HepG2 (cell line): Measurements from ENCODE around the gene ESR2. TPM values are rescaled to one million over a fixed set of nuclear protein-coding genes. Genes with fewer than 3 reads are reported as not detected.

ENCODE experiments used
- ATAC-seq: fragments of 200-7000 bp; cut with Tn5 transposase; 3 replicates; pipeline ENCODE4 v1.9.1; 2020; ENCODE audit warnings: mild to moderate bottlenecking, moderate library complexity
- BruUV-seq: library from RNA; stranded (reverse); fragments of 400-500 nt; replicated peaks from 2 replicates; lab custom pipeline; 2021; lab: Mats Ljungman, UMichigan
- CTCF ChIA-PET: fragments of 300-600 bp; formaldehyde crosslinking; extraction: SDS; loops from one replicate; lab custom pipeline; 2021; ENCODE audit warnings: low total read pairs, inconsistent platforms, low intra/inter-chr PET ratio; lab: Yijun Ruan, JAX
- POLR2A ChIA-PET: fragments of 350-600 bp; sonication (Branson Sonifier 250); formaldehyde crosslinking; loops from one replicate; lab custom pipeline; 2020; ENCODE audit warnings: antibody characterized with exemption, inconsistent platforms; lab: Yijun Ruan, JAX
- DNase-seq: peaks from one replicate; pipeline ENCODE4 v3.0.0-alpha.2; 2015; ENCODE audit warnings: low spot score
- FAIRE-seq: peaks from 3 replicates; lab custom pipeline; 2011; peaks lifted over from hg19 to GRCh38; lab: Jason Lieb, UNC
- H2AFZ ChIP-seq: one replicate; pipeline ENCODE4 v1.6.1; 2011; ENCODE audit warnings: low read length, inconsistent platforms
- H3K27ac ChIP-seq: fragments of 300-600 bp; 3 replicates; pipeline ENCODE4 v1.8.0; 2011; ENCODE audit warnings: mixed run types, mild to moderate bottlenecking, mixed read lengths, low read length, inconsistent platforms; ENCODE audit not compliant: insufficient read depth; ENCODE audit errors: extremely low read length
- H3K27me3 ChIP-seq, 2 experiments: fragments of 200-600 bp in 1 of 2; 2 replicates in 1 of 2; 3 replicates in 1 of 2; pipeline versions ENCODE4 v1.6.0 to v1.8.0; 2011; ENCODE audit warnings: low read length in 2 of 2, mild to moderate bottlenecking in 2 of 2, moderate library complexity in 2 of 2, inconsistent platforms in 1 of 2; ENCODE audit not compliant: insufficient read depth in 2 of 2, control insufficient read depth in 1 of 2
- H3K36me3 ChIP-seq, 2 experiments: fragments of 200-600 bp in 1 of 2; replicated peaks in 1 of 2; 2 replicates in 1 of 2; 3 replicates in 1 of 2; pipeline versions ENCODE4 v1.5.1 to v1.8.0; 2011; ENCODE audit warnings: low read length in 2 of 2, inconsistent platforms in 1 of 2; ENCODE audit not compliant: insufficient read depth in 2 of 2, control insufficient read depth in 1 of 2
- H3K4me1 ChIP-seq: 2 replicates; pipeline ENCODE4 v1.5.1; 2012; ENCODE audit warnings: low read length, inconsistent platforms; ENCODE audit not compliant: insufficient read depth
- H3K4me2 ChIP-seq: 2 replicates; pipeline ENCODE4 v1.6.0; 2011; ENCODE audit warnings: low read depth, low read length, inconsistent platforms
- H3K4me3 ChIP-seq, 3 experiments: fragments of 200-600 bp in 1 of 3; sonication (generic), shearing (Covaris generic) in 1 of 3; replicated peaks in 1 of 3; 2 replicates each; pipeline ENCODE4 v1.5.1; 2011 to 2016; ENCODE audit warnings: low read length in 3 of 3, inconsistent platforms in 2 of 3, low read depth in 2 of 3, mild to moderate bottlenecking in 2 of 3, control low read depth in 1 of 3, mixed read lengths in 1 of 3; ENCODE audit not compliant: insufficient read depth in 1 of 3
- H3K79me2 ChIP-seq: one replicate; pipeline ENCODE4 v1.6.1; 2011; ENCODE audit warnings: low read length, inconsistent platforms; ENCODE audit not compliant: insufficient read depth
- H3K9ac ChIP-seq: 2 replicates; pipeline ENCODE4 v1.6.0; 2011; ENCODE audit warnings: mild to moderate bottlenecking, low read depth, low read length, inconsistent platforms; ENCODE audit not compliant: insufficient read depth
- H3K9me3 ChIP-seq: 2 replicates; pipeline ENCODE4 v1.5.1; 2012; ENCODE audit warnings: mild to moderate bottlenecking, low read length
- H4K20me1 ChIP-seq: 2 replicates; pipeline ENCODE4 v1.6.0; 2011; ENCODE audit warnings: inconsistent platforms, mild to moderate bottlenecking, low read length, moderate library complexity; ENCODE audit not compliant: insufficient read depth
- FOXA1 ChIP-seq, 2 experiments: fragments of 450-650 bp in 1 of 2; sonication (generic) in 1 of 2; formaldehyde crosslinking in 1 of 2; IDR thresholded peaks; 2 replicates each; pipeline versions ENCODE4 v1.4.0 to v1.6.1; 2016 to 2020; ENCODE audit warnings: missing genetic modification reagents in 1 of 2
- FOXO1 ChIP-seq: sonication (generic); formaldehyde crosslinking; IDR thresholded peaks from 2 replicates; pipeline ENCODE4 v1.4.0; 2020; ENCODE audit warnings: missing genetic modification reagents
- HDAC2 ChIP-seq: sonication (generic); formaldehyde crosslinking; IDR thresholded peaks from 2 replicates; pipeline ENCODE4 v1.4.0; 2020; ENCODE audit warnings: missing genetic modification reagents
- HOXA7 ChIP-seq: sonication (generic); formaldehyde crosslinking; IDR thresholded peaks from 2 replicates; pipeline ENCODE4 v1.8.1; 2022; ENCODE audit warnings: mild to moderate bottlenecking, missing genetic modification reagents, moderate library complexity
- MTA3 ChIP-seq: sonication (generic); formaldehyde crosslinking; IDR thresholded peaks from 2 replicates; pipeline ENCODE4 v1.4.0; 2020; ENCODE audit warnings: missing genetic modification reagents
- RBM39 ChIP-seq: fragments of 200-400 bp; formaldehyde crosslinking; IDR thresholded peaks from one replicate; pipeline ENCODE4 v1.6.1; 2018; ENCODE audit warnings: antibody characterized with exemption, mild to moderate bottlenecking, low read depth, low read length; ENCODE audit not compliant: poor library complexity, severe bottlenecking
- SALL1 ChIP-seq: sonication (generic); formaldehyde crosslinking; IDR thresholded peaks from 2 replicates; pipeline ENCODE4 v1.8.0; 2022; ENCODE audit warnings: mild to moderate bottlenecking, missing genetic modification reagents
- SP5 ChIP-seq: IDR thresholded peaks from 2 replicates; pipeline ENCODE4 v1.6.1; 2016; ENCODE audit warnings: low read depth, borderline replicate concordance
- YY1 ChIP-seq: IDR thresholded peaks from 2 replicates; pipeline ENCODE4 v1.6.1; 2011; ENCODE audit warnings: low read length, low read depth, moderate library complexity, mild to moderate bottlenecking; ENCODE audit not compliant: insufficient read depth, insufficient replicate concordance
- ZBTB42 ChIP-seq: sonication (generic); formaldehyde crosslinking; IDR thresholded peaks from 2 replicates; pipeline ENCODE4 v1.5.0; 2020; ENCODE audit warnings: mild to moderate bottlenecking, missing genetic modification reagents
- ZFP90 ChIP-seq: sonication (generic); formaldehyde crosslinking; IDR thresholded peaks from 2 replicates; pipeline ENCODE4 v1.8.0; 2022; ENCODE audit warnings: missing genetic modification reagents, mild to moderate bottlenecking, inconsistent platforms, borderline replicate concordance
- ZFYVE20 ChIP-seq: sonication (generic); formaldehyde crosslinking; IDR thresholded peaks from 2 replicates; pipeline ENCODE4 v1.8.0; 2023; ENCODE audit warnings: low read depth, mild to moderate bottlenecking, moderate library complexity, missing genetic modification reagents, borderline replicate concordance
- ZNF138 ChIP-seq: sonication (generic); formaldehyde crosslinking; IDR thresholded peaks from 2 replicates; pipeline ENCODE4 v1.5.0; 2020; ENCODE audit warnings: mild to moderate bottlenecking, low read depth, missing genetic modification reagents
- ZNF180 ChIP-seq: sonication (generic); formaldehyde crosslinking; IDR thresholded peaks from 2 replicates; pipeline ENCODE4 v1.4.0; 2020; ENCODE audit warnings: low read depth, missing genetic modification reagents, borderline replicate concordance
- ZNF484 ChIP-seq: sonication (generic); formaldehyde crosslinking; IDR thresholded peaks from 2 replicates; pipeline ENCODE4 v1.5.1; 2020; ENCODE audit warnings: mild to moderate bottlenecking, low read depth, missing genetic modification reagents, borderline replicate concordance
- ZNF510 ChIP-seq: sonication (generic); formaldehyde crosslinking; IDR thresholded peaks from 2 replicates; pipeline ENCODE4 v1.4.0; 2020; ENCODE audit warnings: low read depth, mild to moderate bottlenecking, missing genetic modification reagents
- ZNF678 ChIP-seq: sonication (generic); formaldehyde crosslinking; IDR thresholded peaks from 2 replicates; pipeline ENCODE4 v1.4.0; 2020; ENCODE audit warnings: mild to moderate bottlenecking, missing genetic modification reagents
- ZNF800 ChIP-seq: sonication (generic); formaldehyde crosslinking; IDR thresholded peaks from 2 replicates; pipeline ENCODE4 v1.4.0; 2020; ENCODE audit warnings: missing genetic modification reagents
- WGBS: methylation state at CpG from one replicate; pipeline ENCODE4 v1.1.6; 2017; ENCODE audit warnings: low lambda C conversion rate; 5-methylcytosine and 5-hydroxymethylcytosine counted together
- in situ Hi-C: cut with HindIII; loops from 2 replicates; pipeline ENCODE4 v1.10.0; 2017; ENCODE audit warnings: low pct_unique_long_range_greater_than_20kb; ENCODE audit not compliant: extremely low pct_ligation_motif_present
- intact Hi-C: fragments of 100-400 bp; cut with micrococcal nuclease; formaldehyde crosslinking; loops from one replicate; pipeline ENCODE4 v1.10.0; 2022; ENCODE audit not compliant: unreplicated experiment
- polyA plus RNA-seq, 8 experiments: library from polyadenylated mRNA; depleted of rRNA in 3 of 8; stranded (reverse) in 7 of 8; unstranded in 1 of 8; fragments of >200 nt; fragmentation: Illumina TruSeq in 4 of 8; extraction: Trizol in 4 of 8; gene quantifications; 2 replicates each; pipeline versions ENCODE4 v1.2.1 to v1.2.3, GENCODE V29; 2011 to 2016; ENCODE audit warnings: low read depth in 4 of 8, missing spikeins in 1 of 8, mixed read lengths in 1 of 8; ENCODE audit not compliant: insufficient read depth in 1 of 8
- total RNA-seq, 5 experiments: library from RNA; depleted of rRNA; stranded (reverse); fragments of >200 nt; fragmentation: Illumina TruSeq; extraction: Trizol; gene quantifications; 2 replicates each; pipeline ENCODE4 v1.2.3, GENCODE V29; 2016; ENCODE audit warnings: low read depth in 1 of 5
- TF ChIP-seq, protein P1 (sequence below): sonication (generic); formaldehyde crosslinking; IDR thresholded peaks from 2 replicates; pipeline ENCODE4 v1.5.1; 2020; ENCODE audit warnings: mild to moderate bottlenecking, missing genetic modification reagents, borderline replicate concordance

The ESR2 gene
- total and polyA plus RNA-seq, 2 of the 13 experiments (the other 11 are each of a cell fraction or from before 2014, with no cell fraction given): 0.01 to 0.04 TPM

DNA sequence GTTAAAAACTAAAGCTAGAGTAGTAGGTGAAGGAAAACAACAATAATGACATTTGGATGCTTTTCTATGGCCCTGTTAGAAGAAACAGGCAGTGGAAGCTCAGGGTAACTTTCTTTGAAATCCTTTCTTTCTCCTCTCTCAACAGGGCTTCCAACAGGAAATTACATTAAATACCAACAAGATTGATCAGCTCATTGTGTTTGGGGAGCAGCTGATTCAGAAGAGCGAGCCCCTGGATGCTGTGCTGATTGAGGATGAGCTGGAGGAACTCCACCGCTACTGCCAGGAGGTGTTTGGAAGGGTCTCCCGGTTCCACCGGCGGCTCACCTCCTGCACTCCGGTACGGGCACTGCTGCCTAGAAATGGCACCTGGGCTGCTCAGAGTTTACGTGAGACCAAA lies 81.5 kb downstream of the ESR2 start:
- ChIA-PET CTCF (no interaction called here), POLR2A (no interaction called here)
- WGBS: 95% methylated on average over 8 of the region's 8 CpGs
- no peaks in the 10 kb centered on the region for H3K27me3 ChIP-seq
- no TSS peak for BruUV-seq
- no peaks in the 10 kb centered on the region for H4K20me1 ChIP-seq
- ATAC-seq: no peak
- no peak overlapping the region for H3K27ac ChIP-seq
- no peak for FAIRE-seq
- intact Hi-C loops: no loop called here
- DNase-seq: no peak
- H3K9ac ChIP-seq: no peak overlapping the region
- no peak overlapping the region for H3K4me2 ChIP-seq
- H3K36me3 ChIP-seq: peaks cover 0 to 7% of the 10 kb centered on the region in 2 experiments; a peak in 1 of 5 replicates
- no peaks in the 10 kb centered on the region for H3K79me2 ChIP-seq
- H2AFZ ChIP-seq: no peak overlapping the region
- H3K4me1 ChIP-seq: no peaks in the 10 kb centered on the region
- in situ Hi-C loops: no loop called here
- no peaks in the 10 kb centered on the region for H3K9me3 ChIP-seq
- H3K4me3 ChIP-seq: no peak overlapping the region
- no peak for TF ChIP-seq ZFP90 (CRISPR knock-in tag)
- TF ChIP-seq FOXO1 (CRISPR knock-in tag): no peak
- no peak for TF ChIP-seq ZFYVE20 (CRISPR knock-in tag)
- no peak for TF ChIP-seq FOXA1 (IDR thresholded peaks at IDR 0.05)
- TF ChIP-seq FOXA1 (CRISPR knock-in tag; IDR thresholded peaks at IDR 0.05): no peak
- TF ChIP-seq SALL1 (CRISPR knock-in tag): no peak
- TF ChIP-seq ZBTB42: no peak
- TF ChIP-seq ZNF484 (CRISPR knock-in tag): no peak
- no peak for TF ChIP-seq RBM39
- no peak for TF ChIP-seq MTA3 (CRISPR knock-in tag)
- TF ChIP-seq, protein P1, sequence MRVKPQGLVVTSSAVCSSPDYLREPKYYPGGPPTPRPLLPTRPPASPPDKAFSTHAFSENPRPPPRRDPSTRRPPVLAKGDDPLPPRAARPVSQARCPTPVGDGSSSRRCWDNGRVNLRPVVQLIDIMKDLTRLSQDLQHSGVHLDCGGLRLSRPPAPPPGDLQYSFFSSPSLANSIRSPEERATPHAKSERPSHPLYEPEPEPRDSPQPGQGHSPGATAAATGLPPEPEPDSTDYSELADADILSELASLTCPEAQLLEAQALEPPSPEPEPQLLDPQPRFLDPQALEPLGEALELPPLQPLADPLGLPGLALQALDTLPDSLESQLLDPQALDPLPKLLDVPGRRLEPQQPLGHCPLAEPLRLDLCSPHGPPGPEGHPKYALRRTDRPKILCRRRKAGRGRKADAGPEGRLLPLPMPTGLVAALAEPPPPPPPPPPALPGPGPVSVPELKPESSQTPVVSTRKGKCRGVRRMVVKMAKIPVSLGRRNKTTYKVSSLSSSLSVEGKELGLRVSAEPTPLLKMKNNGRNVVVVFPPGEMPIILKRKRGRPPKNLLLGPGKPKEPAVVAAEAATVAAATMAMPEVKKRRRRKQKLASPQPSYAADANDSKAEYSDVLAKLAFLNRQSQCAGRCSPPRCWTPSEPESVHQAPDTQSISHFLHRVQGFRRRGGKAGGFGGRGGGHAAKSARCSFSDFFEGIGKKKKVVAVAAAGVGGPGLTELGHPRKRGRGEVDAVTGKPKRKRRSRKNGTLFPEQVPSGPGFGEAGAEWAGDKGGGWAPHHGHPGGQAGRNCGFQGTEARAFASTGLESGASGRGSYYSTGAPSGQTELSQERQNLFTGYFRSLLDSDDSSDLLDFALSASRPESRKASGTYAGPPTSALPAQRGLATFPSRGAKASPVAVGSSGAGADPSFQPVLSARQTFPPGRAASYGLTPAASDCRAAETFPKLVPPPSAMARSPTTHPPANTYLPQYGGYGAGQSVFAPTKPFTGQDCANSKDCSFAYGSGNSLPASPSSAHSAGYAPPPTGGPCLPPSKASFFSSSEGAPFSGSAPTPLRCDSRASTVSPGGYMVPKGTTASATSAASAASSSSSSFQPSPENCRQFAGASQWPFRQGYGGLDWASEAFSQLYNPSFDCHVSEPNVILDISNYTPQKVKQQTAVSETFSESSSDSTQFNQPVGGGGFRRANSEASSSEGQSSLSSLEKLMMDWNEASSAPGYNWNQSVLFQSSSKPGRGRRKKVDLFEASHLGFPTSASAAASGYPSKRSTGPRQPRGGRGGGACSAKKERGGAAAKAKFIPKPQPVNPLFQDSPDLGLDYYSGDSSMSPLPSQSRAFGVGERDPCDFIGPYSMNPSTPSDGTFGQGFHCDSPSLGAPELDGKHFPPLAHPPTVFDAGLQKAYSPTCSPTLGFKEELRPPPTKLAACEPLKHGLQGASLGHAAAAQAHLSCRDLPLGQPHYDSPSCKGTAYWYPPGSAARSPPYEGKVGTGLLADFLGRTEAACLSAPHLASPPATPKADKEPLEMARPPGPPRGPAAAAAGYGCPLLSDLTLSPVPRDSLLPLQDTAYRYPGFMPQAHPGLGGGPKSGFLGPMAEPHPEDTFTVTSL (CRISPR knock-in tag): no peak
- TF ChIP-seq SP5 (CRISPR knock-in tag): no peak
- TF ChIP-seq ZNF678 (CRISPR knock-in tag): no peak
- no peak for TF ChIP-seq HDAC2
- no peak for TF ChIP-seq HOXA7 (CRISPR knock-in tag)
- no peak for TF ChIP-seq ZNF180 (CRISPR knock-in tag)
- TF ChIP-seq ZNF800 (CRISPR knock-in tag): no peak
- no peak for TF ChIP-seq ZNF510 (CRISPR knock-in tag)
- TF ChIP-seq ZNF138: no peak
- no peak for TF ChIP-seq YY1
